Testis (tissue), 2 donors: ENCODE results near the gene PRR23B.

ENCODE experiments used
- POLR2A ChIP-seq: fragments of 450-650 bp; IDR thresholded peaks from one replicate; pipeline ENCODE4 v1.6.1; 2017; ENCODE audit warnings: antibody characterized with exemption, mild to moderate bottlenecking, moderate library complexity
- TF ChIP-seq, protein P1 (sequence below), 3 experiments: fragments of 450-650 bp in 2 of 3; fragments of 200-600 bp in 1 of 3; sonication (generic) in 1 of 3; IDR thresholded peaks; one replicate each; pipeline ENCODE4 v1.5.1; 2016 to 2019; ENCODE audit warnings: antibody characterized with exemption in 3 of 3, mild to moderate bottlenecking in 2 of 3, moderate library complexity in 1 of 3

DNA sequence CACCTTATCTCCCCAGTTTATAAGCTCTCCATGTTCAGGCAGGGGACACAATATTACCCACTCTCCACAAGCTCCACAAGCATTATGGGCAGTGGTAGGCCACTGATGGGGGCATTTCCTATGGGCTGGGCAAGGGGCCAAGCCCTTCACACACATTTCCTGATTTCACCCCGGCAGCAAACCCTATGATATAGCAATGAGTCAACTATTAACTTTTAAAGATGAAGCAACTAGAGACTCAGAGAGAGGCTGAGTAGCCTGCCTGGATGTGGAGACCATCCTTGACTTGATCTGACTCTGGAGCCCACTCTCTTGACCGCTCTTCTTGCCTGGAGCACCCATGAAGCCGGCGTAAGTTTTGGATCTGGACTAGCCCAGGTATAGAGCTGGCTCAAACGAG lies 46.3 kb downstream of the PRR23B start:
- TF ChIP-seq, protein P1, sequence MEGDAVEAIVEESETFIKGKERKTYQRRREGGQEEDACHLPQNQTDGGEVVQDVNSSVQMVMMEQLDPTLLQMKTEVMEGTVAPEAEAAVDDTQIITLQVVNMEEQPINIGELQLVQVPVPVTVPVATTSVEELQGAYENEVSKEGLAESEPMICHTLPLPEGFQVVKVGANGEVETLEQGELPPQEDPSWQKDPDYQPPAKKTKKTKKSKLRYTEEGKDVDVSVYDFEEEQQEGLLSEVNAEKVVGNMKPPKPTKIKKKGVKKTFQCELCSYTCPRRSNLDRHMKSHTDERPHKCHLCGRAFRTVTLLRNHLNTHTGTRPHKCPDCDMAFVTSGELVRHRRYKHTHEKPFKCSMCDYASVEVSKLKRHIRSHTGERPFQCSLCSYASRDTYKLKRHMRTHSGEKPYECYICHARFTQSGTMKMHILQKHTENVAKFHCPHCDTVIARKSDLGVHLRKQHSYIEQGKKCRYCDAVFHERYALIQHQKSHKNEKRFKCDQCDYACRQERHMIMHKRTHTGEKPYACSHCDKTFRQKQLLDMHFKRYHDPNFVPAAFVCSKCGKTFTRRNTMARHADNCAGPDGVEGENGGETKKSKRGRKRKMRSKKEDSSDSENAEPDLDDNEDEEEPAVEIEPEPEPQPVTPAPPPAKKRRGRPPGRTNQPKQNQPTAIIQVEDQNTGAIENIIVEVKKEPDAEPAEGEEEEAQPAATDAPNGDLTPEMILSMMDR (IDR thresholded peaks at IDR 0.05): no peak
- no peak for TF ChIP-seq POLR2A
